ENCODE measurements around the gene CFAP43.

CFAP43 gene

GRCh38 chr10:104123397-104123796 is 108.8 kb downstream of the CFAP43 start:
- DNase-seq = no peak

- DNase-seq = no peak
These were observed 109.7 kb downstream of the CFAP43 start for GRCh38 chr10:104122225-104123107.

GRCh38 chr10:104121485-104122224 is 110.5 kb downstream of the CFAP43 start, which contains the start of gene SFR1:
Gene SFR1, plus strand, starts transcription at chr10:104122171. Its CDS starts 13 bp downstream, at chr10:104122184.
- DNase-seq = peak; percentile 99

GRCh38 chr10:104120903-104121484 is 111.2 kb downstream of the CFAP43 start:
- DNase-seq = peak; percentile 83

- DNase-seq = no peak
These were observed 111.7 kb downstream of the CFAP43 start for GRCh38 chr10:104120512-104120902.

- DNase-seq = no peak
These were observed 112.2 kb downstream of the CFAP43 start for GRCh38 chr10:104119996-104120395.

GRCh38 chr10:104117839-104118323 is 114.3 kb downstream of the CFAP43 start:
- DNase-seq = no peak

- no peak for DNase-seq
These were observed 118.7 kb downstream of the CFAP43 start for GRCh38 chr10:104113376-104113956.

GRCh38 chr10:104109908-104110662 is 122.1 kb downstream of the CFAP43 start:
- DNase-seq = no peak

- DNase-seq = no peak
These were observed 127.2 kb downstream of the CFAP43 start for GRCh38 chr10:104104926-104105325.

- DNase-seq = no peak
These were observed 127.7 kb downstream of the CFAP43 start for GRCh38 chr10:104104418-104104817.

GRCh38 chr10:104103956-104104355 is 128.2 kb downstream of the CFAP43 start:
- DNase-seq = no peak

- DNase-seq = no peak
These were observed 130.3 kb downstream of the CFAP43 start for GRCh38 chr10:104101902-104102301.

- no peak for DNase-seq
These were observed 131.4 kb downstream of the CFAP43 start for GRCh38 chr10:104100795-104101194.

GRCh38 chr10:104099941-104100340 is 132.2 kb downstream of the CFAP43 start:
- no peak for DNase-seq

GRCh38 chr10:104099269-104099668 is 132.9 kb downstream of the CFAP43 start:
- no peak for DNase-seq

GRCh38 chr10:104098358-104098925 is 133.7 kb downstream of the CFAP43 start:
- no peak for DNase-seq

- DNase-seq = no peak
These were observed 135.5 kb downstream of the CFAP43 start for GRCh38 chr10:104096692-104097091.

- no peak for DNase-seq
These were observed 139.4 kb downstream of the CFAP43 start for GRCh38 chr10:104092749-104093148.

- no peak for DNase-seq
These were observed 141.6 kb downstream of the CFAP43 start for GRCh38 chr10:104090611-104091010.

- DNase-seq = no peak
These were observed 142.5 kb downstream of the CFAP43 start for GRCh38 chr10:104089621-104090020.

- DNase-seq = no peak
These were observed 143.9 kb downstream of the CFAP43 start for GRCh38 chr10:104088239-104088638.
